ENCODE data around the gene NHSL1.

The NHSL1 gene

GRCh38 chr6:138492113-138492512 lies 7.2 kb downstream of the NHSL1 start:
- DNase-seq, result no peak

- DNase-seq, result no peak
These were observed 8.3 kb downstream of the NHSL1 start for GRCh38 chr6:138491017-138491416.

GRCh38 chr6:138489846-138490245 lies 9.4 kb downstream of the NHSL1 start:
- DNase-seq, result no peak

GRCh38 chr6:138487102-138487604 lies 12.1 kb downstream of the NHSL1 start:
- no peak for DNase-seq

- DNase-seq, result no peak
These were observed 12.8 kb downstream of the NHSL1 start for GRCh38 chr6:138486249-138487101.

- no peak for DNase-seq
These were observed 13.6 kb downstream of the NHSL1 start for GRCh38 chr6:138485586-138486248.

- no peak for DNase-seq
These were observed 14.2 kb downstream of the NHSL1 start for GRCh38 chr6:138485005-138485545.

- no peak for DNase-seq
These were observed 15.1 kb downstream of the NHSL1 start for GRCh38 chr6:138484018-138484731.

GRCh38 chr6:138482816-138483215 lies 16.5 kb downstream of the NHSL1 start:
- DNase-seq, result no peak

GRCh38 chr6:138480279-138480949 lies 18.9 kb downstream of the NHSL1 start:
- DNase-seq, result no peak

- DNase-seq, result no peak
These were observed 21.3 kb downstream of the NHSL1 start for GRCh38 chr6:138477913-138478539.

GRCh38 chr6:138476116-138476515 lies 23.2 kb downstream of the NHSL1 start:
- DNase-seq, result no peak

- no peak for DNase-seq
These were observed 26.1 kb downstream of the NHSL1 start for GRCh38 chr6:138473144-138473543.

- DNase-seq, result no peak
These were observed 30.8 kb downstream of the NHSL1 start for GRCh38 chr6:138468320-138469015.

GRCh38 chr6:138467901-138468300 lies 31.4 kb downstream of the NHSL1 start:
- no peak for DNase-seq

GRCh38 chr6:138465007-138465645 lies 34.2 kb downstream of the NHSL1 start:
- DNase-seq, result no peak

- no peak for DNase-seq
These were observed 35.2 kb downstream of the NHSL1 start for GRCh38 chr6:138464085-138464484.

GRCh38 chr6:138461647-138462046 lies 37.6 kb downstream of the NHSL1 start:
- DNase-seq, result no peak

- no peak for DNase-seq
These were observed 42.9 kb downstream of the NHSL1 start for GRCh38 chr6:138456401-138456790.

- no peak for DNase-seq
These were observed 43.4 kb downstream of the NHSL1 start for GRCh38 chr6:138455746-138456400.
